Skeletal muscle cell (primary cell): Measurements from ENCODE around the gene GALNT10.
"Not testable (repeated sequence)": the region's sequence is repeated elsewhere in the genome, so short reads cannot be mapped to it uniquely, and the experiment has no call there.

Source experiments
- DNase-seq: peaks from one replicate; pipeline ENCODE4 v3.0.0-alpha.2; 2010; ENCODE audit warnings: low read depth
- H3K4me3 ChIP-seq: 2 replicates; pipeline ENCODE4 v1.5.1; 2011; ENCODE audit warnings: low read depth, mild to moderate bottlenecking, control low read depth, low read length, moderate library complexity

The GALNT10 gene, protein sequence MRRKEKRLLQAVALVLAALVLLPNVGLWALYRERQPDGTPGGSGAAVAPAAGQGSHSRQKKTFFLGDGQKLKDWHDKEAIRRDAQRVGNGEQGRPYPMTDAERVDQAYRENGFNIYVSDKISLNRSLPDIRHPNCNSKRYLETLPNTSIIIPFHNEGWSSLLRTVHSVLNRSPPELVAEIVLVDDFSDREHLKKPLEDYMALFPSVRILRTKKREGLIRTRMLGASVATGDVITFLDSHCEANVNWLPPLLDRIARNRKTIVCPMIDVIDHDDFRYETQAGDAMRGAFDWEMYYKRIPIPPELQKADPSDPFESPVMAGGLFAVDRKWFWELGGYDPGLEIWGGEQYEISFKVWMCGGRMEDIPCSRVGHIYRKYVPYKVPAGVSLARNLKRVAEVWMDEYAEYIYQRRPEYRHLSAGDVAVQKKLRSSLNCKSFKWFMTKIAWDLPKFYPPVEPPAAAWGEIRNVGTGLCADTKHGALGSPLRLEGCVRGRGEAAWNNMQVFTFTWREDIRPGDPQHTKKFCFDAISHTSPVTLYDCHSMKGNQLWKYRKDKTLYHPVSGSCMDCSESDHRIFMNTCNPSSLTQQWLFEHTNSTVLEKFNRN

GRCh38 chr5:154190595-154191304 lies at the start of gene GALNT10:
TSS of gene GALNT10 (plus strand) at chr5:154190733. CDS start at chr5:154190867, 134 bp downstream.
- H3K4me3 ChIP-seq, result peak within 1 kb of the TSS; percentile 94
- no peak for DNase-seq

DNA sequence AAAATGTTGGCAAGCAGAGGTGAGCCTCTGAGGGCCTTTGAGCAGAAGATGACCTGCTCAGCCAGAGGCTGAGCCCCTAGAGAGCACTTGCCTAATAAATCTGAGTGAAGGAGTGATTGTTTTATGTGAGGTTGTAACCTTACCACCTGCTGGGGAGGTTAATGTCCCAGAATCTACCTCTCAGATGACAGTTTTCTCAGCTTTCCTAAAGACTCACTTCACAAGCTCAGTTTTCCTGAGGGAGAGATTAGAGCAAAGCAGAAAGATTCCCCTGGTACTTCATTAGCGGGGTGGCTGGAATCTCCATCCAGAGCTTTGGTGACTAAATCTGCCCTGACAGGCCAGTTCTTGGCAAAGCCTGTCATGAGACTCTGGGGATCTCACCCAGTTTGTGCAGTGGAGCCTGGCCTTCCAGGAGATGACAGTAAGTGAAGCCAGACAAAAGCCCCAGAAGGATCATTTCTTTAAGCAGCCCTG lies 48.8 kb upstream of the GALNT10 start:
- H3K4me3 ChIP-seq, result no peak overlapping the region
- no peak for DNase-seq

- no peak overlapping the region for H3K4me3 ChIP-seq
- no peak for DNase-seq
These were observed 47.3 kb upstream of the GALNT10 start for GRCh38 chr5:154143211-154143641.

- DNase-seq, result no peak
These were observed 45.3 kb upstream of the GALNT10 start for GRCh38 chr5:154145268-154145667.

DNA sequence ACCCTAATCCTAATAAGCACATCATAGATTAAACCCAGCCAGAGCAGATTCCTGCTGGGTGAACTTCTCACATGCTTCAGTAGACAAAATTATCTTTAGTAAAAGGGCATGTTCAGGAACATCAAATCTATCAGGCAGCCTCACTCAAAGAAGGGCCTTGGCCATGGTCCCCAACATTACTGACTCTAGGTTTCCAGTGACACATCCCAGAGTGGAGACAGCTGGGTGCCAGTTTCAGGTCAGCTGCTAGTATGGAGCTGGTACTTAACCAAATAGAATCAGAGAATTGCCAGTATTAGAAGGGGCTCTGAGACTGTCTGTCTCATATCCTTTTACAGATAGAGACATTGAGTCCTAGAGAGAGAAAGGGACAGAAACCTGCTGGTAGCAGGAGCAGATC lies 44.1 kb upstream of the GALNT10 start:
- no peak for DNase-seq
- H3K4me3 ChIP-seq, result no peak overlapping the region

More at GRCh38 chr5:154145268-154145667, 45.3 kb upstream of the GALNT10 start:
- H3K4me3 ChIP-seq, result no peak overlapping the region

GRCh38 chr5:154147666-154148065 lies 42.9 kb upstream of the GALNT10 start:
- no peak for DNase-seq
- H3K4me3 ChIP-seq, result no peak overlapping the region

DNA sequence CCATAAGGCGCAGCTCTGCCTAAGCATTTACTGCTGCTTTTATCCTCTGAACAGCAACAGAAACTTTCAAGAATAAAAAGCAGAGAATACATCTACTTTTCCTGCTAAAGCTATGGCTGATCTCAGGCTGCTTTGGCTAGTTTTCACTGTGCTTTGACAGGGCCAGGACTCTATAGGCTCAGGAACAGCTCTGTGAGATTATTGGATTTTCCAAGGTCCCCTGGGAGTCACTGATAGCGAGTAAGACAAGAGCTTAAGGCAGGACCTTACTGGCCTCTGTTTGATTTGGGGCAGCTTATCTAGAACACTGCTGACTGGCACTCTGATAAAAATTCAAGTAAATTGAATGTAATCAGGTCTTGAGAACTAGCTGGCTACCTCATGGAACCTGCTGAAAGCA lies 40.1 kb upstream of the GALNT10 start:
- H3K4me3 ChIP-seq, DNase-seq: not testable (repeated sequence)

DNA sequence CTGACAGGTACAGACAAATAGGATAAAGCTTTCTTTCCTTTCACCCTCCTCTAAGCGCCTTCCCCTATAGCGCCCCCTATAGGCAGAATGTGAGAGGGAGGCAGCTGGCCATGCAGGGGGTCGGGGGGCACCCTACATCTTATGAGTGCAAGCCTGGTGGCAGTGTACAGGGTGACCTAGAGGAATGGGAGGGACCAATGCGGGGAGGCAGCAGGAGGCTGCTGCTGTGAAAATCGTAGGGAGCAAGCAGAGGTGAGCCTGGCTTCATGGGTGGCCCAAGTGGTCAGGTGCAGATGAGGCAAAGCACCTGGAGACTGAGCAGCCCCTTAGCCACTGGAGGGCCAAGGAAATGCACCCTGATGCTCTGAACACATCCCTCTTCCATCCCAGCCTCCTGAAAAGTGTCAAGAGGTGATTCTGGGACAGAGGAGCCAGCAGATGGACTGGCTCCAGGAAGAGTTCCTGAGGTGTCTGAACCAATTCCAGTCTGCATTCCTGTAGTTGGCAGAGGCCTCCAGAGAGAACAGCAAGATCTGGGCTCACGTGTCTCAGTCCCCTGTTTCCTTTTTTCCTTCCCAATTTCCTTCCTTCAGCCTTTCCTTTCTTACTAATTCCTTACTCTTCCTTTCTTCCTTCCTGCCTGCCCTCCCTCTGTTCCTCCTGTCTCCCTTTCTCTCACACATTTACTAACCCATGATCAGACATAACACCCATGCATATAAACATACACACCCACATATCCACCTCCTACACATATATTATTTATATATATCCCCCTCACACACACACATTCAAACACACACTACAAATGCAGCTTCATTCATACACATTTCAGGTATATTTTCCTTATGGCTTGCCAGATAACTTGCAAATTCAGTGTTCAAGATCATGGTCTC lies 32.8 kb upstream of the GALNT10 start:
- DNase-seq, result no peak
- H3K4me3 ChIP-seq, result no peak overlapping the region

DNA sequence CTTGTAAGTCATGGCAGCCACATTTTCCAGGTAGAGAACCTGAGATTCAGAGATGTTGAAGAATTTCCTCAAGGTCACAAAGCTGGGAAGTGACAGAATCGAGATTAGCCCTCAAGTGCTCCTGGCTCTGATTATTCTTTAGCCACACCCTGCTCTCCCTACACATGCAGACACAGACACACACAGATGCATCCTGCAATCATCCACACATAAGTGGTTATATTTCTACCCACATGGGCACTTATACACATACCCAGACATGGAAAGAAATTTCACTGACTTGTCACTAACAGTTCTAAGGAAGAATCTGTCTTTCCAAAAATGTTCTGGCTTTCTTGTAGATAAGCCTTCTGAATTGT lies 32.2 kb upstream of the GALNT10 start:
- no peak overlapping the region for H3K4me3 ChIP-seq
- no peak for DNase-seq

- DNase-seq, result no peak
- no peak overlapping the region for H3K4me3 ChIP-seq
These were observed 31.2 kb upstream of the GALNT10 start for GRCh38 chr5:154159343-154159742.

DNA sequence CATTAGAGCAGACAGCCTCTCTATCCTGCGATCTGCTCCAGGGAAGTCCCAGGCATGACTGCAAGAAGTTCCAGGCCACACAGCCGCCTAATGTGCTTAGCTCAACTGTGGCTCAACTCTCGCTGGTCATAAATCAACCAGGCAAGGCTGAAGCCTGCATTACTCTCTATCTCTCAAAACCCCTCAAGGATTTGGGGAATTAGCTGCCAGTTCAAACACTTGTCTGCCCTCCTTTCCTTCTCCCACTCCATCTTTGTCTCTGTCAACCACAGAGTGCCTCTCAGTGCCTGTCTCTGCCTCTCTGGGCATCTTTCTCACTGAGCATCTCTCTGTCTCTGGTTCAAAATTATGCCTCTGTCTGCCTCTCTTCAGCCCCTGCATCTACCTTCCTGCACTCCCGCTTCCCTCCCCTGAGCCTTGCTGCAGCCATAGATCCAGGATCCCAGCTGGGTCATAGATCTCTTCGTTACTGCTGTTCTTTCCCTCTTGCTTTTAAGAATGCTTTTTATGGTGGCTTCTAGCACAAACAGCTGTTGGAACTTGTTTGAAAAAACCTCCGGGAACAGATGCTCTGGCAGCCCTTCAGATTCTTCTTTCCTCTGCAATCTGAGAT lies 27.9 kb upstream of the GALNT10 start:
- H3K4me3 ChIP-seq, result no peak overlapping the region
- DNase-seq, result no peak

DNA sequence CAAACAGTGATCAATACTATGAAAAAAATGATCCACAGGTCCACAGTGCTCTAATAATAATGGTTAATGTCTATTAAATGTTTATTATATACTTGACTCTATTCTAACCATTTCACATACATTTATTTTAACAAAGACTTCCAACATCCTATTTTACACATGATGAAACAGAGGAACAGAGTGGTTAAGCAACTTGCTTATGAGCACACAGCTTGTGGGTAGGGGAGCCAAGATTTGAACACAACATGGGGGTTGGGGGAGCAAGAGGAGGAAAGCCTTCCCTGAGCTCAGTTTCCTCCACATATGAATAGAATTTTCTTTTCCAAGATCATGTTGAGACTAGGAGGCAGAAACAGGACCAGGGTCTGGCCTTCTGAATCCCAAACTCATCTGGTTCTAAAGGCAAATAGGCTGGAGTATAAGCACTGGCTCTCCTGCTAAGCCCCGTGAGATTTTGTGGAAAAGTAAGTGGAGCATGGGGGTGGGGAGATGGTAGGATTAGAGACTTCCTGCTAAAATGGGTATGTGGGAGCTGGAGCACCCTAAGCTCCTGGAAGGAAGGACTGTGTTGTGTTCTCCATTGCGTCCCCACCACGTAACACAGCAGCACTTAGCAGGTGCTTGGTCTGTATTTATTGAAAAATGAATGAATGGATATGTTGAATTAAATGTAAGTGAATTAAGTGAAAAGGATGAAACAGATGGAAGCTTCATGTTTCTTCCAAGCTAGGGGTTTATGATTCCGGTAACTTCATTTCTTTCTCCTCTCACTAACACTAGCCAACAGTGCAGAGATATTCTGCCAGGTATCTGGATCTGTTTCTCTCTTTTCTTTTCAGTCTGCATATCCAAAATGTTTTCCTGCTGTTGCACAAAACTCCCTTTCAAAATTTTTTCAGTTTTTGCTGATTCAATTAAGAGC lies 26.9 kb upstream of the GALNT10 start:
- no peak overlapping the region for H3K4me3 ChIP-seq
- no peak for DNase-seq

DNA sequence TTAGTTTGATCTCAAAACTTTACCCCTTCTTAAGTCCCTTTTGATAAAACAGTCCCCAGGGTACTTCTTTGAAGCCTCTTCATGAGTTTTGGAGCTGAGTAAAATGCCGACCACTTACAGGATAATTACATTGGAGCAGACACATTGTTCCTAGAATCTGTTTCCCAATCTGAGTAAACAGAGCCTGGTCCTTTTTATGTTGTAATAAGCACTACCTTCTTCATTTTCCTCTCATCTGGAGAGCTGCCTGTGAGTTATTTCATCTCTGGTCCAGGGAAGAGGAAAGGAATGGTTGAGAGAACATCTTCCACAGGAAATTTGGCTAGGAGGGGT lies 26.3 kb upstream of the GALNT10 start:
- DNase-seq, result no peak
- H3K4me3 ChIP-seq, result no peak overlapping the region

- no peak overlapping the region for H3K4me3 ChIP-seq
- no peak for DNase-seq
These were observed 24.6 kb upstream of the GALNT10 start for GRCh38 chr5:154165886-154166285.

DNA sequence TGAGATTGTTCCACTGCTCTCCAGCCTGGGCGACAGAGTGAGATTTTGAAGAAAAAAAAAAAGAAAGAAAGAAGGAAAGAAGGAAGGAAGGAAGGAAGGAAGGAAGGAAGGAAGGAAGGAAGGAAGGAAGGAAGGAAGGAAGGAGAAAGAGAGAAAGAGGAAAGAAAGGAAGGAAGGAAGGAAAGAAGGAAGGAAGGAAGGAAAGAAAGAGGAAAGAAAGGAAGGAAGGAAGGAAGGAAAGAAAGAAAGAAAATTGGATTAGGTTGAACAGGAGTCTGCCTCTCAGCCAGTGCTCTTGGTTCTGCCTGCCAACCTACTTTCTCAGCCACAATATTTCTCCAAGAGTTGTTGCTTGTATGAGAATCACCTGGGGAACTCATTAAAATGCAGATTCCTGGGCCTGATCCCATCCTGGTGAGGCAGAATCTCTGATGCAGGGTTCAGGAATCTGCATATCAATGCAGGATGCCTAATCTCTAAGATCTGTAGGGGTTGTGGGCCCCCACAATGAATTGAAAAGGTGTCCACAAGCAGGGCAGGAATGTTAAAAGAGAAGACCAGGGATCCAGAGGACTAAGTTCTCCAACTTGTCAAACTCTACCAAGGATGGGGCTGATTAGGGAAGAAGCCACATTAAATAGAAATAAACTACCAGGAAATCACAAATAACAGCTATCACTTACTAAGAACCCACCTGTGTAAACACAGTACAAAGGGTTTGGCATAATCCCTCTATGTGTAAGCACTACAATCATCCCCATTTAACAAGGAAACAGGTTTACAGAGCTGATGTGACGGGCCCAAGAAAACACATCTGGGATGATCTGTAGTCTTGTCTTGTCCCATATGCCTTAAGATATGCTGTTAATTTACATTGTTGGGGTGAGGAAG lies 23.4 kb upstream of the GALNT10 start:
- no peak overlapping the region for H3K4me3 ChIP-seq
- DNase-seq, result no peak

- DNase-seq, result no peak
- H3K4me3 ChIP-seq, result no peak overlapping the region
These were observed 22.1 kb upstream of the GALNT10 start for GRCh38 chr5:154168395-154168794.

- no peak overlapping the region for H3K4me3 ChIP-seq
- DNase-seq, result no peak
These were observed 17.7 kb upstream of the GALNT10 start for GRCh38 chr5:154172785-154173184.
